ELF-1 (cell line): ENCODE measurements around the gene GNAQ.
"Not testable (repeated sequence)": the region's sequence is repeated elsewhere in the genome, so short reads cannot be mapped to it uniquely, and the experiment has no call there.

Experiments used
- DNase-seq: peaks from one replicate; pipeline ENCODE4 v3.0.0-alpha.2; 2016; ENCODE audit warnings: low read depth, low spot score

Gene GNAQ

DNA sequence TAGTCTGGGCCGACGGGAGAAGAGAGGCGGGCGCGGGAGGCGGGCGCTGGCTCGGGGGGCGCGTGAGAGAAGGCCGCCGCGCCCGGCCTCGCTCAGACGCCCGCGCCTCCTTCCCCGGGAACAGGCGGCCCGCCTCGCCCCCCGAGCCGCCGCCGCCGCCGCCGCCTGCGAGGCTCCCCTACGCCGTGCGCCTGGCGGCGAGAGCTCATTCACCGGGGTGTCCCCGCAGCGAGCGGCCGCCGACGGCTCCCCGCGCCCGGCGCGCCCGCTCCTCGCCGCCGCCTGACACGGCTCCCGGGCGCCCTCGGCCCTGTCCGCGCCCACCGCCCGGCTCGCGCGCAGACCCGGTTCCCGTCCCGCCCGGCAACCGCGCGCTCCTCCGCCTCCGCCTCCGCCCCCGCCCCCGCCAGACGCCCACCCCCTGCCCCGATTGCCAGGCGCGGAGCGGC lies at the start of gene GNAQ:
GNAQ (minus strand) TSS at position 368 of the 449 bp plus-strand sequence. CDS start 576 bp downstream, outside the sequence.
- no peak for DNase-seq

DNA sequence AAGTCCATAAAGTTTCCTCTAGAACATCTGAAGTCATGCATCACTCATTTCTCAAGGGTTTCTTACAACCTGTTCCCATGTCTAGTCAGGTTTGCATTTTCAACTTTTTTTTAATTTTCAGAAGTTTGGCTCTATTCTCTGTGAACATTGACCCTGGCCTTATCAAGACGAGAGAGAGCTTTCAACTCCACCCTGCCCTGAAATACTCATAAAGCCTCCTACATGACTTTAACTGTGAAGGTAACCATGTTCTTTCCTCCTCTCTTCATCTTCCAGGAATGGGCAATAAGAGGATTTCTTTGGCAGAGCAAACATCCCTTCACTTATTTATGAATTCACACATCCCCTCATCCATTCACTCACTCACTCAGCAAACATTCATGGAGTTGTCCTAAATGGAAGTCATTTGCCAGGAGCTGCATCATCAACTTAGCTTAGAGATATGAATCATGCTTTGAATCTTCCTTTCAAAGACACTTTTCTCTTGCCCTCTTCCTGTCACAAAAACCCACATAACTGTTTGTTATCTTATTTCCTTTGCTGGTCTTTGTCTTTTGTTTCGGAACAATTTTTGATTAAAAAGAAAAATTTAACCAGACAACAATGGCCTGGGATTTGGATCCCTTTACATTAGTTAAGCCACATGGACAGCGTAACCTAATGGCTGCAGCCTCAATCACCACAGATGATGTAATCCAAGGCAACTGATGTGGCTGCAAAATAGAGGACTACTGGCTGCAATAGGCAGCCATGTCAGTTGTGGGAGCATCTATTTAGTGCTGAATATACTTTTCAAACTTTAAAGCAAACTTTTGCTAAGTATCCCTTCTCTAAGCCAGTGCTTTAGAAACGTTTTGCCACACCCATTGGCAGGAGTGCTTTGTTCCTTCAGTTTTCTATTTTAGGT lies 43.0 kb upstream of the GNAQ start:
- DNase-seq, result no peak

DNA sequence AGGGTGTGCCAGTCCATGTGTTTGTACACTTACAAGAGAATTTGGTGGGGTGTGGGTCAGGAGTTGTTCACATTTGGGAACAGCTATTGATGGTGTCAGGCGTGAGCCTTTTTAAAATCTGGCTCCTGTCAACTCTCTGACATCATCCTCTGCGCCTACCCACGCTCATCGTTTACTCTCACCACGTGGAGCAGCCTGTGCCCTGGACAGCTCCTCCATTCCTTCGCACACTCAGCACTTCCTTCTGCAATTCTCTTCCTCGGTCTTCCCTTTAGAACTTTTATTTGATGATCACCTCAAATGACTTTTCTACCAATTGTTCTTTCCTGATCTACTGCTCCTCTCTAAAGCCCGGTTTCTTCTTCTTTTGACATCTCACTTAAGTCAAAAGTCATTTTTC lies 42.1 kb upstream of the GNAQ start:
- DNase-seq, result no peak

- DNase-seq, result no peak
These were observed 41.1 kb upstream of the GNAQ start for GRCh38 chr9:78072586-78073199.

GRCh38 chr9:78070521-78070920 lies 38.9 kb upstream of the GNAQ start:
- no peak for DNase-seq

- DNase-seq, result no peak
These were observed 32.5 kb upstream of the GNAQ start for GRCh38 chr9:78064075-78064474.

DNA sequence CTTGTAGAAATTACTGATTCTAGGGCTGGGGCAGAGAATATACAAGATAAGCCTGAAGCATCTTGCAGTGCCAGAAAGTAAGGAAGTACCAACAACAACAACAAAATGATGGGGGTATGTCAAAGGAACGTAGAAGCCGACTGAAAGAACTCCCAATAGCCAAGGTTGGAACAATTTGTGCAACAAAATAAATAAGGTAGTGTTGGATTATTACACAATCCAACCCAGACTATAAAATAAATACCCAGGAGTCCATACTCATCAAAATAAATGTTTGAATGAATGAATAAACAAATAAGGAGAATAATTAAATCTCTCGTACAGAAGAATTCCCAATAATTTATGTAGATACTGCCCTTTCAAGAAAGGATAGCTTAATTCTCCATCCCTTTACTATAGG lies 31.1 kb upstream of the GNAQ start:
- DNase-seq, result no peak

DNA sequence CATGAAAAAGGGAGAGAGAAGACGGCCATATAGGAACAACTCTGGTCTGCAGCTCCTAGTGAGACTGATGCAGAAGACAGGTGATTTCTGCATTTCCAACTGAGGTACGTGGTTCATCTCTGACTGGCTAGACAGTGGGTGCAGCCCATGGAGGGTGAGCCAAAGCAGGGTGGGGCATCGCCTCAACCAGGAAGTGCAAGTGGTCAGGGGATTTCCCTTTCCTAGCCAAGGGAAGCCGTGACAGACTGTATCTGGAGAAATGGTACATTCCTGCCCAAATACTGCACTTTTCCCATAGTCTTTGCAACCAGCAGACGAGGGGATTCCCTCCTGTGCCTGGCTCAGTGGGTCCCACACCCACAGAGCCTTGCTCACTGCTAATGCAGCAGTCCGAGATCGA lies 22.6 kb upstream of the GNAQ start:
- not testable (repeated sequence) for DNase-seq

DNA sequence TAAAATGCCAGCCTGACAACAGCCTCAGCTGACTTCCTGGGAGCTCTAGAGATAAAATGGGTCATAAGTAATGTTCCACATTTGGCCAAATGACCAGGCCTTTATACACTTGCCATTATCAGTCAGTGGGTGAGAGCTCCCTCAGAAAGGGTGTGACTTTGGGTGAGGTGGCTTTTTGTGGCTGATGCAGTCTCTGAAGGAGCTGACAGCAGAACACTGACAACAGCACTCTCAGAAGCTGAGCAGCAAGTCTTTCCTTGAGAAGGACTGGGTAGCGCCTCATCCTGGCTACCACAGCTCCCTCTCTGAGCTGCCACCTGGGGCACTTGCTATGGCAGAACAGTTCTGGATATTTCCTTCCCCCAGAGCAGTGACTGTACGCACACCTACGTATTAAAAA lies 22.0 kb upstream of the GNAQ start:
- no peak for DNase-seq

- no peak for DNase-seq
These were observed 18.8 kb upstream of the GNAQ start for GRCh38 chr9:78050421-78050820.

DNA sequence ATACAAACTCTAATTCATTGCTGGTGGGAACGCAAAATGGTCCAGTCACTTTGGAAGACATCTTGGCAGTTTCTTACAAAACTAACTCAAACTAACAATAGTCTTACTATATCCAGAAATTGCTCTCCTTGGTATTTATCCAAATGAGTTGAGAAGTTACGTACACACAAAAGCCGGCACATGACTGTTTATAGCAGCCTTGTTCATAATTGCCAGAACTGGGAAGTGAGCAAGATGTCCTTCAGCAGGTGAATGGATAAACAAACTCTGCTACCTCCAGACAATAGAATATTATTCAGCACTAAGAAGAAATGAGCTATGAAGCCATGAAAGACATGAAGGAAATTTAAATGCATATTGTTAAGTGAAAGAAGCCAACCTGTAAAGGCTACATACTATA lies 17.9 kb upstream of the GNAQ start:
- DNase-seq, result no peak

- DNase-seq, result no peak
These were observed 15.5 kb upstream of the GNAQ start for GRCh38 chr9:78047106-78047505.

- DNase-seq, result no peak
These were observed 14.5 kb upstream of the GNAQ start for GRCh38 chr9:78046112-78046511.

DNA sequence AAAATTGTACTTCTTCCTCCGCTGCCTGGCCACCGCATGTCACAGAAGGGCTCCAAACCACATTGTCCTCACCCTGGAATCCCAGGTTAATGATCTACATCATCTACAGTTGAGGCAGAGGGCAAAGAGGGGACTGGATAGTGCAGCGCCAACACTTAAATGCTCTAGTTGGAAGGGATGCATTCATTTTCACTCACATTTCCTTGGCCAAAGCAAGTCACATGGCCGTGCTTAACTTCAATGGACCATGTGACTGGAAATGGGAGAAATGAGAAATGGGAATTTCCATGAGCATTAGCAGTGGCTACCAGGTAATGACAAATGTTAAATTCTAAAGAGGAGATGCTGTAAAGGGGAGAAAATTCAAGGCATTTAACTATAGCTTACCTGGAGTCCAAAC lies 13.3 kb upstream of the GNAQ start:
- DNase-seq, result no peak

DNA sequence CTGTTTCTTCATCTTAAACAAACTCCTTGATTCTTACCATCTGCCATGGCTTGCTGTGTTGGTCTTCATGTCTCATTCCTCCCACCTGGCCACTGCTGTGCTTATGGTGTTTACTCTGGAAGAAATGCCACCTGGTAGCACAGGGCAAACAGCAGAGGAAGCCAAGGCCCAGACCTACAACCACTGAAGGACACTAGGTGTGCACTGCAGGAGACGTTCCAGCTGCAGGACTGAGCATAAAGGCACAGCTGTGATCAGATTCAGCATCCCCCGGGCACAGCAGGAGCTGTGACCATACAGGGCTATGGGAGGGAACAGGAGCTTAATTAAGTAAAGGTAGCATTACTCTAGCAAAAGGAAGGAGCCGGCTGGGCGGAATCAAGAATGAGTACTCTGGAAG lies 12.6 kb upstream of the GNAQ start:
- DNase-seq, result no peak

DNA sequence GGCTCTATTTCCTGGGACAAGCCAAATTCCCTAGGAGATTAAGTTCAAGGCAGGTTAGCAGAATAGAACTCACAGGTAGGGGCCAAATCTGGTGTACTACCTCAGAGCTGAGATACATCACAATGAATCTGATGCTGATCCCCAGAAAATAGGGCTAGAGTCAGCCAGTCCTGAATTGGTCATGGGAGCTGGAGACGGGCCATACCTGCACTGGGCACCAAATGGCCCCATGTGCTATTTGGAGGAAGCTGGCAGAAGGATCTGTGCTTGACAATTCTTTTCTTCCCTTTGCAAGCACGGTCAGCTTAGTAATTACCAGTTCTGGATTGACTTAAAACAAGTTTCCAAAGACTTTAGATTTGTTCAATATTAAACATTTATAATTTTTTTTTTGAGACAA lies 10.4 kb upstream of the GNAQ start:
- DNase-seq, result no peak

- no peak for DNase-seq
These were observed 9.1 kb upstream of the GNAQ start for GRCh38 chr9:78040726-78041125.

- no peak for DNase-seq
These were observed 7.1 kb upstream of the GNAQ start for GRCh38 chr9:78038620-78039300.

GRCh38 chr9:78035383-78035993 lies 3.9 kb upstream of the GNAQ start:
- DNase-seq, result peak; percentile 80

DNA sequence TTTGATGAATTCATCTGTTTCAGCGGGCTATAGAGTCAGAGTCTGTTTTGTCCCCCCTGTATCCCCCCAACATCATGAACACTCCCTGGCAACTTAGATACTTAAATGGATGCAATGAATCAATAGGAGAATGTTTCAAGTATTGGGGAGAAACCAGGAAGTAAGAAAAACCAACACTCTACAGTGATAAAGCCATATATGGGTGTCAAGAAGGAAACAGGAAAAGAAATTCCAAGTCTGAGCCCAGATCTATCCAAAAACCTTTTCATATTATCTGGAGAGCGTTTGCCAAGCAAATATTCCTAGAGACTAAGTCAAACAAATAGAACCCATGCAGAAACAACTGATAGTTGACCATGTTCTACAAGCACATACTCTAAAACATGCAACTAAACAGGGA lies 2.3 kb upstream of the GNAQ start:
- no peak for DNase-seq

GRCh38 chr9:78032730-78033457 lies 1.3 kb upstream of the GNAQ start:
- no peak for DNase-seq
